ENCODE measurements around the gene MLLT1.

The MLLT1 gene

DNA sequence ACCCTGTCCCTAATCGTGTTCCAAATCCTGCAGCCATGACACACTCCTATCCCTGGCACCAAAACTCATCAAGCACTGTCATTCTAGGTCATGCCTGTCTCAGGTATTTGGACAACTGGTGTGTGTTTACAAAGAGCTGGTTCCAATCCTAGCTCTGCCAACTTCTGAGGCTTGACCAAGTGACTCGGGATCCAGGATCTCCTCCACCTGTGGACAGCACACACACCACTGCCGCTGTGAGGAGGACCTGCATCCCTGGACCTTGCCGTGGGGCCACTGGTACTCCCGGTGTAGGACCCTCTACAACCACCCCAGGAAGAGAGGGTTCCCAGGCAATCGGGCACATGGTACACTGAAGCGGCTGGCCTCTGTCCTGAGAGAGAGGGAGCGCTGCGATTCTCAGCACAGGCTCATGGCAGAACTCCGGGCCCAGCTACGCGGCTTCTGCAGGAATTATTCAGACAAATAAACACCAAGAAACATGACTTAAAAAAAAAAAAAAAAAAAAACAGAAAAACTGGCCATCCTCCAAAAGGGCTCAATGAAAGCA is 20.4 kb downstream of the MLLT1 start:
- no peak for DNase-seq (ENCODE audit: low read depth in 2 of 2)

GRCh38 chr19:6258812-6259311 is 20.9 kb downstream of the MLLT1 start:
- DNase-seq (ENCODE audit: low read depth in 2 of 2), result no peak

GRCh38 chr19:6253954-6254733 is 25.6 kb downstream of the MLLT1 start:
- no peak for DNase-seq (ENCODE audit: low read depth in 2 of 2)

GRCh38 chr19:6252066-6252465 is 27.7 kb downstream of the MLLT1 start:
- no peak for DNase-seq (ENCODE audit: low read depth in 2 of 2)

- no peak for DNase-seq (ENCODE audit: low read depth in 2 of 2)
Observed at GRCh38 chr19:6250909-6251308, 28.9 kb downstream of the MLLT1 start.

GRCh38 chr19:6250024-6250615 is 29.7 kb downstream of the MLLT1 start:
- no peak for DNase-seq (ENCODE audit: low read depth in 2 of 2)

DNA sequence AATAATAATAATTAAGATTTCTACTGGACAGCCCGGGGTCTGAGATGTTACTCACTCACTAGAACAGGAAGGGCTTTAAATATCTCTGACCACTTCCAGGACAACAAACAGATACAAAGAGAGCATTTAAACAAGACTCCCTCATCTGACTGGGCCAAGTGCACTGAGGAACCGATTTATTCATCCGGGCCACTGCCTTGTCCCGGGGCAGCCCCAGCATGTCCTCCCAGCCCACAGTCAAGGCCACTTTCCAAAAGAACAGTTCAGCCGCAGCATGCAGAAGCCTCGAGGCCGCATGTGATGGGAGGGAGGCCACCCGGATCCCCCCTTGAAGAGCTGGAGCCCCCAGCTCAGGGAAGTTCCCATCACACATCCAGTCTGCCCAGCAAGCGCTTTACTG is 30.5 kb downstream of the MLLT1 start:
- no peak for DNase-seq (ENCODE audit: low read depth in 2 of 2)

- no peak for DNase-seq (ENCODE audit: low read depth in 2 of 2)
Observed at GRCh38 chr19:6248844-6249243, 30.9 kb downstream of the MLLT1 start.

GRCh38 chr19:6248341-6248740 is 31.4 kb downstream of the MLLT1 start:
- DNase-seq (ENCODE audit: low read depth in 2 of 2), result no peak

GRCh38 chr19:6247007-6247288 is 32.8 kb downstream of the MLLT1 start:
- DNase-seq (ENCODE audit: low read depth in 2 of 2), result no peak

DNA sequence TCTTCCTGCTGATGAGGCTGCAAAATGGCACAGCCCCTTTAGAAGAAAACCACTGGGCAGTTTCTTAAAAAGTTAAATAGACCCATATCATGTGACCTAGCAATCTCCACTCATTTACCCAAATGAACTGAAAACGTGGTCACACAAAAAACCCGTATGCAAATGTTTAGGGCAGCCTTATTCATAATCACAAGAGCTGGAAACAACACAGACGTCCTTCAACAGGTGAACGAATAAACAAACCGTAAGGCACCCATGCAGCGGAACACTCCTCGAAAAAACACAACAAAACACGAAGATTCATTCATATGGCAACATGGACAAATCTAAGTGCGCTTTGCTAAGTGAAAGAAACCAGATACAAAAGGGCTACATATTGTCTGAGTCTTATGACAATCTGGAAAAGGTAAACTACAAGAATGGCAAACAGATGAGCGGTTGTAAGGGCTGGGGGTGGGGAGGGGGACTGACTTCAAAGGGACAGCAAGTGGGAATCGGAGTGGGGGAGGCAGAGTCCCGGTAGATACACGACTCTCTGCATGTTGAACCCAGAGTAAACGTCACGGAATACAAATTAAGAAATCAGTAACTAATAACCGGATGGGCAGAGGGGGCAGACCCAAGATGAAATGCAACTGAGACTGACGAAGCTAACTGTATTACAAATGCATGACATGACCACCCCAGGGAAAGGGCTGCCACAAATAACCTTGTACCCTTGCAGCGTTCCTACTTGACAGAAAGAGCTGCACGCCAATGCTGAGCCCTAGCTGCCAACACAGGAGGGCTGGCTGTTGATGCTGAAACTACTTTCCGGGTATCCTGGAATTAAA is 33.4 kb downstream of the MLLT1 start:
- no peak for DNase-seq (ENCODE audit: low read depth in 2 of 2)

DNA sequence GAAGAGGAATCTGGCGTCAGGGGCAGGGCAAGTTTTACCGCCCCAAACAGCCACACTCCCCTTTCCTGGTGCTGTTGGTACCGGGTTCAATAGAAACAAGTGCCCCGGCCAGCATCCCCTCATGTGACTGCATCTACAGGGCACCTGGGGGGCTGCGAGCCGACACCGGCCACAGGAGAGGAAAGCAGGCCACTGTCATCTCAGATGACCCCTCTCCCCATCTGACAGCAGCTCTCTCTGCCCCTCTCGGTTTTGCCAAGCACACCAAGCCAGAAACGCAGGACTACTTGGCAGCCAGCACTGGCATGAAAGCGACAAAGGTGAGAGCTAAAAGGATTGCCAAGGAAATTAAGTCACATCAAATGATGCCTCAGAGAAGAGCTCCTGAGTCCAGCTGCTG is 37.1 kb downstream of the MLLT1 start:
- DNase-seq (ENCODE audit: low read depth in 2 of 2), result no peak

- DNase-seq (ENCODE audit: low read depth in 2 of 2), result no peak
Observed at GRCh38 chr19:6241680-6242377, 37.9 kb downstream of the MLLT1 start.

DNA sequence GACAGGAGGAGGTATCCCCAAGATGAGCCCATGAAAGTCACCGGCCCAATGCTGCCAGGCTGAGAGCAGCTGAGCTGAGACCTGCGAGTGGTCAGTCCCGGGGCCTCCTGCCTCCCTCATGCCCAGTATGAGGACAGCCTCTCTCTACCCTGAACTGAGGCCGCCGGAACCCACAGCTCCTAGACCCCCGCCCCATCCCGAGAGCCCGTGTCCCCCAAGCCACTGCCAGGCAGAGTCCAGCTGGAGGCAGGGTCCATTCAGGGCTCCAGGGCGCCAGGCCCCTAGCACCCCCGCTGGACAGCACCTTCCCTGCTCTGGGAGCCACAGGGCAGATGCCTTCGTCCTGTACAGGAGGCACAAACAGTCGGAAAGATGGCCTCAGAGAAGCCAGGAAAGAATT is 38.7 kb downstream of the MLLT1 start:
- no peak for DNase-seq (ENCODE audit: low read depth in 2 of 2)

DNA sequence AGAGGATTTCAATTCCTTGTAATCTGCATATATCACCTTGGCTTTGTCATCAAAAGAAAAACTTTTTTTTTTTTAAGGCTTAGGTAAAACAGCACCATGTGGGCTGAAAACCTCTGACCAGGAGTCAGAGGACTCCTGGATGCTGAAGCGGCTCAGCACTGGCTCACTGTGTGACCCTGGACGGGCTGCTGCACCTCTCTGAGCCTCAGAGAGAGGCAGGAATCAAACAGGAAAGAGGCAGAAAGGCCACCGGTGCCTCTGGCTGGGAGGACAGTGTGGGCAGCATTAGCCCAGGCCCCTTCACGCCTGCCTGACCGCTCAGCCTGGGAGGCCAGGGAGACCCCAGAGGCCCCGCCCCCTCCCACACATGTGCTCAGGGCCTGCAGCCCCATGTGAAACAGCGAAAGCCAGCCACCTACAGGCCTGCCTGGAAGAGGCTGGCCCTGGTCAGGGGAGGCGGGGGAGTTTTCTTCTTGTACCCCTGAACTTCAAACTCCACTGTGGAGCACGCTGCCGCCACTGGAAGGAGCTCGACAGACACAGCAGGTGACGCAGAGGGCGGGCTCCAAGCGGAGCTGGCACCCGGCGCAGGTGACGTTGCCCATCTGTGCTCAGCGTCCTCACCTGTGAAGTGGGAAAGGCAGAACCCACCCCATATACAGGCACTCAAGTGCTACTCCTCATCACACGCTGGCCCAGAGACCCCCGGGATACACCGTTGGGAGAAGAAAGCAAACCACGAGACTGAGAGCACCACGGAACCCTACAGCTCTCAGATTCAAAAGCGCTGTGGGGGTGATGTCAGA is 39.7 kb downstream of the MLLT1 start:
- DNase-seq (ENCODE audit: low read depth in 2 of 2), result no peak

GRCh38 chr19:6239401-6239844 is 40.4 kb downstream of the MLLT1 start:
- no peak for DNase-seq (ENCODE audit: low read depth in 2 of 2)

DNA sequence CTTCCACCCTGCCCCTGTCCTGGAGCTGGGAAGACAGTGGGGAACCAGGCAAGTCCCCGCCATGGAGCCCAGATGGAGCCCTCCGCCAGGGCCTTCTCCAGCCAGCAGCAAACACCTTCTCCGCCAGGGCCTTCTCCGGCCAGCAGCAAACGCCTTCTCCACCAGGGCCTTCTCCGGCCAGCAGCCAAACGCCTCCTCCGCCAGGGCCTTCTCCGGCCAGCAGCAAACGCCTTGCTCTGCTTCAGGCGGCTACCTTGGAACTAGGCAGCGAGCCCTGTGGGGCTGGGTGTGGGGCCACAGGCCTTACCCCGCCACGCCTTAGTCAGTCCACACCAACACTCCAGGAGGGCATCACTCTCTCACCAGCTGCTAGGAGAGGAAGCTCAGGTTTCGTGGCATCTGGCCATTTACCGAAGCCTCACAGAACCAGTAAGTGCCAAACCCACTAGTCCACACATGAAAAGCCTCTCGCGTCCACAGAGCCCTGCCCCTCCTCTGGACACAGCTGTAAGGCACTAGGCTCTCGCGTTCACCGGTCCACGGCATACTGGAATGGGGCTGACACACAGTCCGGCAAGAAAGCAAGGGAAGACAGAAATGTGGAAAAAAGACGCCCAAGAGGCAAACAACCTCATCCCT is 41.0 kb downstream of the MLLT1 start:
- no peak for DNase-seq (ENCODE audit: low read depth in 2 of 2)

DNA sequence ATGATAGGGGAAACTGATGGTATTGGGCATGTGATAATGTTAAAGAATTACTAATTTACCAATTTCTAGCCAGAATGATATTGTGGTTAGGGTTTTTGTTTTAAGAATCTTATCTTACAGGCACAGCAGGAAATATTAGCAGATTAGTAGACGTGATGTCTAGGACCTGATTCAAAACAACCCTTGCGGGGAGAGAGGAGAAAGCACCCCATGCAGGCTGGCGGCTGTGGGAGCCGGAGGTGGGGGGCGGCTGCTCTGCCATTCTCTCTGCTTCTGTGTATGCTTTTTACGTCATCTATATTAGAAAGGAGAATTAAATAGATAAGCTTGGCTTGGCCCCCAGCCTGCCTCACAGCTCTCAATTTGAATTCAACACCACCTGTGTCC is 41.5 kb downstream of the MLLT1 start:
- no peak for DNase-seq (ENCODE audit: low read depth in 2 of 2)

DNA sequence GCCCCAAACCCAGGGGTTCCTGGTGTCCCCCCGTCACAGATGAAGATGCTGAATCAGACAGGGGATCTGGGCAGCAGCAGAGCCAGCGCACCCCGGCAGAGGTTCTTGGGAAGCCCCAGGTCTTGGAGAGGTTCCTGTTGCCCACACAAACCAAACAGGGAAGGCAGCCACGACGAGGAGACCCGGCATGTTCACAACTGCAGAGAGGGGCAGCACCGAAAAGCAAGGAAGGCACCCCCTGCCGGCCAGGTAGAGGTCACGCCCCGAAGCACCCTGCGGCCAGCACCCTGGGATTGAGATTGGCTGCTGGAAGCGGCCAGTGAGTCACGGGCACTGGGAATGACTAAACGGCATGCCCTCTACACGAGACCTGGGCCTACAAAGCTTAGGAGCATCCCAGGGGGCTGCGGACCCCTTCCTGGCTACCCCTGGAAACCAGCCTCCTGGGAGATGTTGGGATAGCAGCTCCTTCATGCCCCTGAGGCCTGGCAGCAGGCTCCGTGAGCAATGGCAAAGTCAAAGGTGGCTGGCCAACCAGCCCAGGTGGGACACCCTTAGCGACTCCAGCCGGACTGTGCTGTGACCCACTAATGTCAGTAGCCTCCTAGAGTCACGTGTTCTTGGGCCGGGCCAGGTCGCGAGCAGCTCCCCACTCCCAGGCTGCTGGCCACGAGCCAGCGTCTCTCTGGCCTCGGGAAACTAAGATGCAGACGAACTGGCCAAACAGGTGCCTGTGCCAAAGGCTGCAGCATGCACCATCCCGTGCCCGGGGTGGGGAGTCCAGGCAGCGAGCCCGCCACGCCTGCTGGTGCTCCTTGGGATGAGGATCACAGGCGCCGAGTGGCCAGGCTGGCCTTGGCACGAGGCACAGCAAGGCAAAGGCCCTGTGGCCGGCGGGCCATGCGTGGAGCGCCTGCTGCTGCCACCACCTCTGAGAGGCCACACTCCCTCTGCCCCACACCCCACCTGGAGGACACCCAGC is 43.2 kb downstream of the MLLT1 start:
- DNase-seq (ENCODE audit: low read depth in 2 of 2), result no peak
